GM19468 (cell line): ENCODE measurements around the gene RAD54L2.
"Not testable (repeated sequence)": the region's sequence is repeated elsewhere in the genome, so short reads cannot be mapped to it uniquely, and the experiment has no call there.

Source experiments
- ATAC-seq: cut with Tn5 transposase; IDR thresholded peaks from one replicate; pipeline ENCODE4 v1.9.1; 2021; ENCODE audit warnings: mild to moderate bottlenecking, moderate library complexity, moderate number of reproducible peaks; ENCODE audit not compliant: unreplicated experiment; ENCODE audit errors: extremely low read depth

The RAD54L2 gene

GRCh38 chr3:51538115-51538458 is 432 bp upstream of the RAD54L2 start:
- ATAC-seq, result no peak

DNA sequence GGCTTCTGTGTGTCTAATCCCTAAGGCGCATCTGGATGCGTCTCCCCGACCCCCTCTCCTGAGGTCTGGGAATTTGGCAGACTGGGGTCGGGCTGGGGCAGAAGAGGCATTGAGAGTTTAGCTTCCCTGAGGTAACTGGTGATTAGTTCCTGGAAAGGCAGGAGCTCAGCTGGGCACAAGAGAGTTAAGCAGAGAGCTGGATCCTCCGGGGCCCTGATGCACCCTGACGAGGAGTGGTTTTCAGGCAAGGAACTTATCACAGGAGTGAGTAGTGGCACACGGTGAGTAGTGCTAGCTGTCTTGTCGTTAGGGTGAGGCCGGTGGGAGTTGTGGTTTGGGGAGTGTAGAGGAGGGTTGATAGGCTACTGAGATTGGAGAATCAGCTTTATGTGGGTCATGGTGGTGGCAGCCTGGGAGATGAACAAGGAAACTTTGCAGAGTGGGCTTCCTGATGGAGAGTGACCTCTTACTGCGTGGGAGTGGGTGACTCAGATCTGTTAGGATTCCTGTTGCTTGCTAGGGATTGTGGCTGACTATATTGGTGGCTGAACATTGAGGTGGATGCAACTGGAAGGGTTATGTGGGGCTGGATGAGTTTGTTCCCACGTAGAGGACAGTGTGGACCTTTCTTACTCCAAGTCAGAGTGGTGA is 897 bp downstream of the RAD54L2 start:
- no peak for ATAC-seq

DNA sequence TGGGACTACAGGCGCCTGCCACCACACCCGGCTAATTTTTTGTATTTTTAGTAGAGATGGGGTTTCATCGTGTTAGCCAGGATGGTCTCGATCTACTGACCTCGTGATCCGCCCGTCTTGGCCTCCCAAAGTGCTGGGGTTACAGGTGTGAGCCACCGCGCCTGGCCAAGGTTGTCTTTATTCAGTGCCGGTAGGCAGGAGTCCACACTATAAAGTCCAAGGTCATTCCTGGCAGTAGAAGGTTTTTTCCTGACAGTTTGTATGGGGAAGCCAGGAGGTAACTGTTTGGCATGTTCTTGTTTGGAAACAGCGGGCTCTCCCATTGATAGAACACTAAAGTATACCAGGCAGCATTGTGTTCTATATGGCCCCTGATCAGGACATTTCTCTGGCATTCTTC is 4.1 kb downstream of the RAD54L2 start:
- not testable (repeated sequence) for ATAC-seq

DNA sequence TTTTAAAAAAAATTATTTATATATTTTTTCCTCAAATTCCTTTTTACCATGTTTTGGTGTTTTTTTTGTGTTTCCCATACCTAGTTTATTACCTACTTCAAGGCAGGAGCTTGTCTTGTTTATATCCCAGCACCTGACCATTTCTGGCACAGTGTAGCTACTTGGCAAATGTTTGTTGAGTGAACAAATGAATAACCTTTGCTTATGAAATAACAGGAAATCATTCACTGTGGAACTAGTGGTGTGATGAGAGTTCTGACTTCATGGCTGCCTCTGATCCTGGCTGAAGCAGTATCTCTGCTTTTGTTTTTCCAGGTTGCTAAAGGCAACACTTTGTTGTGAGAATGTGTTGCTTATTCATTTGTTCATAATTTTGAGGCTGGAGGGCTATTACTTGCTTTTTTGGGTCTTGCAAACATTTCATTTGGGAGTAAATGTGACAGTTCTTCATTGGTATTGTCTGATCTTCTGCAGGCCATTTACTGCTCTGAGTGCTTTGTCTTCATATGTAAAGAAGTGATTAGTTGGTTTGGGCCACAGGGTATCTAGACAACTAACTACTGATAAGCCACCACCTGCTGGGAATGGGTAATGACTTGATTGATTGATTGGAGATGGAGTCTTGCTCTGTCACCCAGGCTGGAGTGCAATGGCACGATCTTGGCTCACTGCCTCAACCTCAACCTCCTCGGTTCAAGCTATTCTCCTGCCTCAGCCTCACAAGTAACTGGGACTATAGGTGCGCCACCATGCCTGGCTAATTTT is 5.7 kb downstream of the RAD54L2 start:
- no peak for ATAC-seq

GRCh38 chr3:51547274-51547673 is 8.8 kb downstream of the RAD54L2 start:
- ATAC-seq, result no peak

DNA sequence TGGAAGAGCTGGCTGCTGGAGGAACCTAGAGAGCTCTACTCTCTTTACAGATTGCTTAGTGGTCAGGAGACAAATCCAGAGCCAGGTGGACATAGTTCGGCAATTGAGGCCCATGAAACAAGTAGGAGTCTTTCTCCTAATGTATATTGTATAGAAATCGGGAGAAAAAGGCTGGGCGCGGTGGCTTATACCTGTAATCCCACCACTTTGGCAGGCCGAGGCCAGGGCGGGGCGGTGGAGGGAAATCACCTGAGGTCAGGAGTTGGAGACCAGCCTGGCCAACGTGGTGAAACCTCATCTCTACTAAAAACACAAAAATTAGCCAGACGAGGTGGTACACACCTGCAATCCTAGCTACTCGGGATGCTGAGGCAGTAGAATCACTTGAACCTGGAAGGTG is 10.8 kb downstream of the RAD54L2 start:
- ATAC-seq, result no peak

GRCh38 chr3:51550080-51550819 is 11.7 kb downstream of the RAD54L2 start:
- ATAC-seq, result no peak

- no peak for ATAC-seq
Measured at GRCh38 chr3:51557993-51558392, 19.5 kb downstream of the RAD54L2 start.

GRCh38 chr3:51559411-51559888 is 20.9 kb downstream of the RAD54L2 start:
- ATAC-seq, result no peak

GRCh38 chr3:51559961-51560360 is 21.4 kb downstream of the RAD54L2 start:
- no peak for ATAC-seq

DNA sequence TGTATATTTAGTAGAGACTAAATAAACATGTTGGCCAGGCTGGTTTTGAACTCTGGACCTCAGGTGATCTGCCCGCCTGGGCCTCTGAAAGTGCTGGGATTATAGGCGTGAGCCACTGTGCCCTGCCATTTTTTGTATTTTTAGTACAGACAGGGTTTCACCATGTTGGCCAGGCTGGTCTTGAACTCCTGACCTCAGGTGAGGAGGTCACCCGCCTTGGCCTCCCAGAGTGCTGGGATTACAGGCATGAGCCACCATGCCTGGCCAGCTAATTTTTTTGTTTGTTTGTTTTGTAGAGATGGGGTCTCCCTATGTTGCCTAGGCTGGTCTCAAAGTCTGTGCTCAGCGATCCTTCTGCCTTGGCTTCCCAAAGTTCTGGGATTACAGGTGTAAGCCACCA is 23.9 kb downstream of the RAD54L2 start:
- ATAC-seq, result not testable (repeated sequence)

DNA sequence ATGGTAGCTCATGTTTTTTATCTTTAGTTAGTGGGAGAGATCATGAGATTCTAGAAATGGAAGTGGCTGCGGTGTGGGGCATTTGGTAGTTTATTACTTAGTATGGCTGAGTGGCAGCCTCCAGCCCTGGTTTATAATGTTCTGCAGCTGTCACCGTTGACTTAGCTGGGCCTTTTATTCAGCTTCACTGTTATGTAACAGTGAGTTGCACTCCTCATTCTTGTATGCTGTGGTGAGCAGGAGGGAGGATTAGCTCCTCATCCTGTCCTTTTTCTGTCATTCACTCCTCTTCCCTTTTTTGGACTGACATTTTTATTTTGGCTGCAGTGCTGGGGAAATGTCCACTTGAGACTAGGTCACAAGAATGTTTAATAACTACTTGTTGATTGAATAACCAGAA is 29.5 kb downstream of the RAD54L2 start:
- no peak for ATAC-seq

DNA sequence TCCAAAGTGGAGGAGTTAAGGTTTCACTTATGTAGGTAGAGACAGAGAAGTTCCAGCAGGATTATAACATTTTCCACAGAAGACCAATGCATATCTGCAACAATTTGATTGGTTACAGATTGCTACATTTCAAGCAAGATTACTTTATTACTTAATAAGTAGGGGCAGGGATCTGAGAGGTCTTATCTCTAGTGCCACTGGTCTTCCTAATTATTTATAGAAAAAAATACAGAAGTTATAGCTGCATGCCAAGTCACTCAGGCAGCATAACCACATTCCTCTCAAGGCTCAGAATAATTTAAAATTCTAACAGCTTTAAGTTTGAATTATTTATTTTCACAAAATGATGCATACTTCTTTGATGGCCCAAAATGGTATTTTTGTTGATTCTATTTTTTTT is 30.5 kb downstream of the RAD54L2 start:
- ATAC-seq, result no peak

GRCh38 chr3:51578238-51578637 is 39.7 kb downstream of the RAD54L2 start:
- no peak for ATAC-seq

- no peak for ATAC-seq
Measured at GRCh38 chr3:51580418-51580817, 41.9 kb downstream of the RAD54L2 start.

- no peak for ATAC-seq
Measured at GRCh38 chr3:51581524-51581923, 43.0 kb downstream of the RAD54L2 start.

DNA sequence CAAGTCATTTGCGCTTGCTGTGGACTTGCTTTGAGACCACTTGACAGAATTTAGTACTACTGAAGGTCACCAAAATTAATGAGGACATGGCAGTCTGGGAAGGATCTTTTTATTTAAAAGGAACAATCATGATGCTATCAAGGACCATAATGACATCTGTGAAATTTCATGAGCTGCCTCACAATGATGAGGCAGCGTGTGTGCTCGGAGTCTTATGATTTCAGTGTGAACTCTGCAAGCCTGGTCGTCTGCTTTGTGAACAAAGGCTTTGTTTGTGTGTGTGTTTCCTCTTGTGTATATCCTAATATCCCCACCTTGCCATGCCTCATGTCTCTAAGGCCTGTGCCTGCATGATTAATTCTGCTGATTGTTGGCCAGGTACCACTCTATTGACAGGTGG is 46.7 kb downstream of the RAD54L2 start:
- ATAC-seq, result no peak

GRCh38 chr3:51585871-51586270 is 47.4 kb downstream of the RAD54L2 start:
- no peak for ATAC-seq
